A549 (cell line): ENCODE results near the gene IL18BP. TPM values are rescaled to one million over a fixed set of nuclear protein-coding genes. Genes with fewer than 3 reads are reported as not detected.

Experiments
- ATAC-seq, 2 experiments: fragments of 200-7000 bp in 1 of 2; fragments of >200 bp in 1 of 2; cut with Nextera tagmentation in 1 of 2; cut with Tn5 transposase in 1 of 2; 3 replicates each; pipeline versions ENCODE4 v1.8.0 to v1.9.1; 2018 to 2020; ENCODE audit warnings: mild to moderate bottlenecking in 1 of 2, moderate library complexity in 1 of 2
- CTCF ChIA-PET: fragments of 300-600 bp; sonication (Branson Sonifier 250); formaldehyde crosslinking; extraction: SDS; loops from one replicate; lab custom pipeline; 2021; ENCODE audit warnings: antibody characterized with exemption, inconsistent platforms; lab: Yijun Ruan, JAX
- POLR2A ChIA-PET: fragments of 350-600 bp; formaldehyde crosslinking; extraction: SDS; loops from one replicate; lab custom pipeline; 2021; ENCODE audit warnings: antibody characterized with exemption, inconsistent platforms; lab: Yijun Ruan, JAX
- DNase-seq, 2 experiments: peaks; one replicate each; pipeline versions ENCODE4 v3.0.0 to v3.0.0-alpha.2; 2011 to 2016; ENCODE audit warnings: low read depth in 1 of 2, low spot score in 1 of 2
- FAIRE-seq: peaks from 2 replicates; lab custom pipeline; 2011; peaks lifted over from hg19 to GRCh38; lab: Jason Lieb, UNC
- H3K27ac ChIP-seq, 2 experiments: fragments of >200 bp; sonication (Bioruptor Twin); formaldehyde crosslinking; 3 replicates each; pipeline ENCODE4 v1.5.1; 2016 to 2017
- H3K4me1 ChIP-seq: fragments of >200 bp; sonication (Bioruptor Twin); formaldehyde crosslinking; 3 replicates; pipeline ENCODE4 v1.6.1; 2016
- H3K4me2 ChIP-seq: fragments of >200 bp; sonication (Bioruptor Twin); formaldehyde crosslinking; 3 replicates; pipeline ENCODE4 v1.6.1; 2016
- H3K4me3 ChIP-seq: fragments of >200 bp; sonication (Bioruptor Twin); formaldehyde crosslinking; 3 replicates; pipeline ENCODE4 v1.5.1; 2016
- H3K9me3 ChIP-seq: fragments of >200 bp; sonication (Bioruptor Twin); formaldehyde crosslinking; 3 replicates; pipeline ENCODE4 v1.6.1; 2016
- ATOH8 ChIP-seq: fragments of 250-450 bp; sonication (Bioruptor Pico); IDR thresholded peaks from 2 replicates; pipeline ENCODE4 v1.5.0; 2020; ENCODE audit warnings: low read depth, mild to moderate bottlenecking, moderate library complexity
- CBX8 ChIP-seq: fragments of 200-600 bp; sonication (generic); IDR thresholded peaks from 2 replicates; pipeline ENCODE4 v1.6.1; 2016
- CHD4 ChIP-seq: fragments of 200-600 bp; sonication (generic); IDR thresholded peaks from 2 replicates; pipeline ENCODE4 v1.6.1; 2016; ENCODE audit warnings: antibody characterized with exemption, mild to moderate bottlenecking, borderline replicate concordance
- EHMT2 ChIP-seq: fragments of 200-600 bp; sonication (generic); IDR thresholded peaks from 2 replicates; pipeline ENCODE4 v1.6.1; 2016; ENCODE audit warnings: antibody characterized with exemption, low read depth, mild to moderate bottlenecking, moderate library complexity
- EP300 ChIP-seq, 2 experiments: fragments of >200 bp; sonication (Bioruptor Twin); formaldehyde crosslinking; IDR thresholded peaks; 2 replicates in 1 of 2; 3 replicates in 1 of 2; pipeline ENCODE4 v1.6.1; 2016 to 2017
- ESRRA ChIP-seq: fragments of 150-350 bp; IDR thresholded peaks from 2 replicates; pipeline ENCODE4 v1.6.1; 2014; ENCODE audit warnings: mild to moderate bottlenecking, low read length, borderline replicate concordance
- FOSB ChIP-seq: fragments of 250-450 bp; sonication (Bioruptor Pico); IDR thresholded peaks from 2 replicates; pipeline ENCODE4 v1.5.0; 2020; ENCODE audit warnings: mild to moderate bottlenecking, moderate library complexity
- HES2 ChIP-seq: fragments of >200 bp; sonication (Bioruptor Twin); formaldehyde crosslinking; IDR thresholded peaks from 2 replicates; pipeline ENCODE4 v1.6.1; 2016
- HOXA7 ChIP-seq: fragments of 250-450 bp; sonication (Bioruptor Pico); IDR thresholded peaks from 2 replicates; pipeline ENCODE4 v1.5.0; 2020; ENCODE audit warnings: mild to moderate bottlenecking, moderate library complexity
- JUNB ChIP-seq: fragments of >200 bp; sonication (Bioruptor Twin); formaldehyde crosslinking; IDR thresholded peaks from 2 replicates; pipeline ENCODE4 v1.6.1; 2016
- MAFK ChIP-seq: fragments of 450-650 bp; IDR thresholded peaks from 2 replicates; pipeline ENCODE4 v1.6.1; 2014; ENCODE audit not compliant: partially characterized antibody
- NFE2L2 ChIP-seq: fragments of 150-350 bp; conservative IDR thresholded peaks from 2 replicates; pipeline ENCODE4 v1.6.1; 2014; ENCODE audit warnings: low read length
- NR3C1 ChIP-seq: fragments of >200 bp; sonication (Bioruptor Twin); formaldehyde crosslinking; IDR thresholded peaks from 3 replicates; pipeline ENCODE4 v1.6.1; 2017
- POLR2AphosphoS2 ChIP-seq: conservative IDR thresholded peaks from 2 replicates; pipeline ENCODE4 v1.6.1; 2012; ENCODE audit warnings: low read length, improper control_type of control experiment, inconsistent platforms
- RARB ChIP-seq: fragments of 250-450 bp; sonication (Bioruptor Pico); IDR thresholded peaks from 2 replicates; pipeline ENCODE4 v1.8.0; 2021; ENCODE audit warnings: mild to moderate bottlenecking, moderate library complexity
- RCOR1 ChIP-seq: fragments of 150-350 bp; IDR thresholded peaks from 2 replicates; pipeline ENCODE4 v1.6.1; 2014; ENCODE audit warnings: antibody characterized with exemption, low read length, low read depth
- ZFP36 ChIP-seq: fragments of 450-650 bp; IDR thresholded peaks from 2 replicates; pipeline ENCODE4 v1.6.1; 2014; ENCODE audit warnings: borderline replicate concordance; ENCODE audit not compliant: partially characterized antibody
- WGBS: methylation state at CpG from one replicate; pipeline ENCODE4 v1.1.6; 2017; ENCODE audit errors: missing lambda C conversion rate; 5-methylcytosine and 5-hydroxymethylcytosine counted together
- polyA minus RNA-seq: library from RNA; depleted of rRNA, polyadenylated mRNA; stranded (reverse); fragments of >200 nt; gene quantifications from 2 replicates; pipeline ENCODE4 v1.2.3, GENCODE V29; 2011; rRNA and poly(A)+ RNA removed
- polyA plus RNA-seq, 4 experiments: library from polyadenylated mRNA; depleted of rRNA in 3 of 4; stranded (reverse); fragments of >200 nt; fragmentation: RNase III in 1 of 4; extraction: RNeasy Plus Mini Kit Qiagen cat#74134 plus additional on column Dnase treatment in 1 of 4; gene quantifications; 2 replicates in 3 of 4; 3 replicates in 1 of 4; pipeline ENCODE4 v1.2.3, GENCODE V29; 2011 to 2017

IL18BP gene
- polyA plus RNA-seq (2011; rRNA removed) (7.6 and 7.7 TPM in 2 replicates), polyA plus RNA-seq (2017; fragmentation: RNase III; extraction: RNeasy Plus Mini Kit Qiagen cat#74134 plus additional on column Dnase treatment) (6.0 to 7.9 TPM (median 6.6 TPM) in 3 replicates), polyA minus RNA-seq (8.7 and 15.0 TPM in 2 replicates)
- 5.2 and 6.7 TPM in 2 replicates for polyA plus RNA-seq (2012; cell fraction: cytosol; rRNA removed)
- polyA plus RNA-seq (2012; cell fraction: nucleus; rRNA removed), result 61.1 and 61.2 TPM in 2 replicates

- no peak for DNase-seq
- H3K4me1 ChIP-seq, result 0 out of 3 replicates have a peak, but pooled peaks cover 11% of the 10 kb centered on the region
- H3K4me3 ChIP-seq, result no peak within 1 kb of the TSS
- CTCF ChIA-PET, result interaction anchor here (1.2 to 6.7 kb wide), 7 partner anchors 9 to 94 kb away, joined by 3 to 37 read pairs (median 3); no protein-coding TSS in a partner anchor
- no peak for FAIRE-seq
- POLR2A ChIA-PET, result no interaction called here
- H3K4me2 ChIP-seq, result no peak within 1 kb of the TSS
- WGBS, result 92% methylated on average over 11 of the region's 11 CpGs
- ATAC-seq, result no peak
- TF ChIP-seq CHD4 (no peak), HES2 (no peak), JUNB (no peak), NFE2L2 (no peak), ATOH8 (CRISPR knock-in tag) (no peak), ESRRA (no peak), POLR2AphosphoS2 (no peak)
- H3K27ac ChIP-seq, result peak within 1 kb of the TSS in 1 of 2 experiments; percentile 52; a peak in 2 of 6 replicates
- H3K9me3 ChIP-seq, result no peaks in the 10 kb centered on the region
Observed at GRCh38 chr11:71998649-71999310, at the start of gene IL18BP. Gene IL18BP, plus strand, starts transcription at chr11:71998909. Its CDS starts 1,076 bp downstream, at chr11:71999985.

GRCh38 chr11:71949034-71949433 is 49.7 kb upstream of the IL18BP start:
- ATAC-seq (no peak), DNase-seq (no peak), FAIRE-seq (no peak)
- CTCF ChIA-PET, result interaction anchor here (1.7 to 2.5 kb wide), 3 partner anchors 9 to 67 kb away, joined by 4 to 10 read pairs (median 6); no protein-coding TSS in a partner anchor
- Histone ChIP-seq H3K4me3 (no peak overlapping the region), H3K9me3 (no peaks in the 10 kb centered on the region), H3K27ac (peak overlapping the region; percentile 87 to 92), H3K4me1 (peaks cover 69% of the 10 kb centered on the region), H3K4me2 (peak overlapping the region; percentile 74)
- POLR2A ChIA-PET, result interaction anchor here (0.6 kb wide), 1 partner anchor 310 kb away, joined by 7 read pairs; no protein-coding TSS in a partner anchor
- no peak for TF ChIP-seq RCOR1
- no peak for TF ChIP-seq RARB
- 90% methylated on average over 6 of the region's 6 CpGs for WGBS

- ATAC-seq (no peak), FAIRE-seq (no peak), DNase-seq (no peak)
- 89% methylated on average over 4 of the region's 4 CpGs for WGBS
- Histone ChIP-seq H3K4me3 (no peak overlapping the region), H3K4me1 (peaks cover 65% of the 10 kb centered on the region), H3K9me3 (no peaks in the 10 kb centered on the region), H3K27ac (no peak overlapping the region), H3K4me2 (no peak overlapping the region)
- CTCF ChIA-PET, result interaction anchor here (0.6 to 1.1 kb wide), 2 partner anchors 19 to 26 kb away, joined by 3 to 4 read pairs; no protein-coding TSS in a partner anchor
- TF ChIP-seq RCOR1 (no peak), FOSB (no peak), EHMT2 (no peak), EP300 (IDR thresholded peaks at IDR 0.05) (no peak)
- POLR2A ChIA-PET, result no interaction called here
Observed at GRCh38 chr11:71951741-71952310, 46.9 kb upstream of the IL18BP start.

GRCh38 chr11:71955898-71956456 is 42.7 kb upstream of the IL18BP start:
- no peak for ATAC-seq
- DNase-seq, result no peak
- WGBS, result 65% methylated on average over 3 of the region's 3 CpGs
- Histone ChIP-seq H3K4me3 (no peak overlapping the region), H3K4me2 (no peak overlapping the region)
- CTCF ChIA-PET, result interaction anchor here (0.9 to 2.3 kb wide), 3 partner anchors 9 to 22 kb away, joined by 3 to 14 read pairs (median 4); no protein-coding TSS in a partner anchor
- TF ChIP-seq NR3C1 (no peak), MAFK (no peak), ZFP36 (no peak), CBX8 (no peak), ATOH8 (CRISPR knock-in tag) (no peak), HOXA7 (CRISPR knock-in tag) (no peak)
- TF ChIP-seq, all 56 proteins: peak for 0
- POLR2A ChIA-PET, result no interaction called here
- Histone ChIP-seq H3K4me1 (peaks cover 64% of the 10 kb centered on the region), H3K9me3 (no peaks in the 10 kb centered on the region), H3K27ac (no peak overlapping the region)
- no peak for FAIRE-seq
